Measurements from ENCODE around the gene INF2.

The INF2 gene

GRCh38 chr14:104755621-104756020, 66.2 kb downstream of the INF2 start:
- DNase-seq, result no peak

- DNase-seq, result no peak
Observed at GRCh38 chr14:104756477-104757237, 67.2 kb downstream of the INF2 start.

GRCh38 chr14:104757238-104757585, 67.8 kb downstream of the INF2 start:
- no peak for DNase-seq

- DNase-seq, result no peak
Observed at GRCh38 chr14:104757681-104758392, 68.4 kb downstream of the INF2 start.

- DNase-seq, result no peak
Observed at GRCh38 chr14:104758981-104759969, 69.9 kb downstream of the INF2 start.

- DNase-seq, result no peak
Observed at GRCh38 chr14:104765517-104765916, 76.1 kb downstream of the INF2 start.

GRCh38 chr14:104766256-104766862, 76.9 kb downstream of the INF2 start:
- DNase-seq, result no peak

GRCh38 chr14:104766863-104767633, 77.6 kb downstream of the INF2 start:
- no peak for DNase-seq

GRCh38 chr14:104767634-104767918, 78.2 kb downstream of the INF2 start:
- DNase-seq, result no peak

GRCh38 chr14:104768437-104769323, 79.3 kb downstream of the INF2 start:
- DNase-seq, result peak; percentile 88 to 91

GRCh38 chr14:104769324-104770071, 80.1 kb downstream of the INF2 start:
- DNase-seq, result no peak

GRCh38 chr14:104770072-104770579, 80.7 kb downstream of the INF2 start:
- DNase-seq, result no peak

GRCh38 chr14:104770851-104771272, 81.4 kb downstream of the INF2 start:
- DNase-seq, result peak in 1 of 2 donors; percentile 20

- no peak for DNase-seq
Observed at GRCh38 chr14:104771374-104771773, 82.0 kb downstream of the INF2 start.

All from CD4-positive, alpha-beta T cell treated with Interleukin-4 for 1 hour (primary cell).